22Rv1 (cell line): ENCODE results near the gene GABRA4.

Source experiments
- H3K27ac ChIP-seq: fragments of 450-650 bp; 2 replicates; pipeline ENCODE4 v1.5.1; 2017
- CTCF ChIP-seq: fragments of 450-650 bp; IDR thresholded peaks from 2 replicates; pipeline ENCODE4 v1.5.1; 2017; ENCODE audit warnings: mild to moderate bottlenecking
- ZFX ChIP-seq: fragments of 450-650 bp; IDR thresholded peaks from 2 replicates; pipeline ENCODE4 v1.6.1; 2017; ENCODE audit warnings: antibody characterized with exemption, borderline replicate concordance

Gene GABRA4

GRCh38 chr4:47000406-47000805, 7.0 kb upstream of the GABRA4 start:
- TF ChIP-seq CTCF, result no peak
- H3K27ac ChIP-seq, result no peak overlapping the region

GRCh38 chr4:46999566-46999965, 6.2 kb upstream of the GABRA4 start:
- H3K27ac ChIP-seq, result no peak overlapping the region
- TF ChIP-seq ZFX (no peak), CTCF (no peak)

- TF ChIP-seq CTCF (no peak), ZFX (no peak)
- H3K27ac ChIP-seq, result no peak overlapping the region
Measured at GRCh38 chr4:46994007-46994405, 625 bp upstream of the GABRA4 start.

- no peak overlapping the region for H3K27ac ChIP-seq
- no peak for TF ChIP-seq CTCF
- no peak for TF ChIP-seq ZFX
Measured at GRCh38 chr4:46992338-46992737, 1.0 kb downstream of the GABRA4 start.

- no peak overlapping the region for H3K27ac ChIP-seq
- no peak for TF ChIP-seq ZFX
- TF ChIP-seq CTCF, result no peak
Measured at GRCh38 chr4:46986922-46987638, 6.3 kb downstream of the GABRA4 start.

GRCh38 chr4:46984781-46985180, 8.6 kb downstream of the GABRA4 start:
- H3K27ac ChIP-seq, result no peak overlapping the region
- TF ChIP-seq CTCF (no peak), ZFX (no peak)

- no peak overlapping the region for H3K27ac ChIP-seq
- TF ChIP-seq ZFX, result no peak
- no peak for TF ChIP-seq CTCF
Measured at GRCh38 chr4:46980851-46981250, 12.5 kb downstream of the GABRA4 start.
